NCI-H2081 (cell line): ENCODE measurements around the gene DPEP3.
"Not testable (repeated sequence)": the region's sequence is repeated elsewhere in the genome, so short reads cannot be mapped to it uniquely, and the experiment has no call there.

Experiments
- DNase-seq, 2 experiments: peaks; one replicate each; lab custom pipeline; 2025; lab: John Stamatoyannopoulos, UW

Gene DPEP3, protein sequence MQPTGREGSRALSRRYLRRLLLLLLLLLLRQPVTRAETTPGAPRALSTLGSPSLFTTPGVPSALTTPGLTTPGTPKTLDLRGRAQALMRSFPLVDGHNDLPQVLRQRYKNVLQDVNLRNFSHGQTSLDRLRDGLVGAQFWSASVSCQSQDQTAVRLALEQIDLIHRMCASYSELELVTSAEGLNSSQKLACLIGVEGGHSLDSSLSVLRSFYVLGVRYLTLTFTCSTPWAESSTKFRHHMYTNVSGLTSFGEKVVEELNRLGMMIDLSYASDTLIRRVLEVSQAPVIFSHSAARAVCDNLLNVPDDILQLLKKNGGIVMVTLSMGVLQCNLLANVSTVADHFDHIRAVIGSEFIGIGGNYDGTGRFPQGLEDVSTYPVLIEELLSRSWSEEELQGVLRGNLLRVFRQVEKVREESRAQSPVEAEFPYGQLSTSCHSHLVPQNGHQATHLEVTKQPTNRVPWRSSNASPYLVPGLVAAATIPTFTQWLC

DNA sequence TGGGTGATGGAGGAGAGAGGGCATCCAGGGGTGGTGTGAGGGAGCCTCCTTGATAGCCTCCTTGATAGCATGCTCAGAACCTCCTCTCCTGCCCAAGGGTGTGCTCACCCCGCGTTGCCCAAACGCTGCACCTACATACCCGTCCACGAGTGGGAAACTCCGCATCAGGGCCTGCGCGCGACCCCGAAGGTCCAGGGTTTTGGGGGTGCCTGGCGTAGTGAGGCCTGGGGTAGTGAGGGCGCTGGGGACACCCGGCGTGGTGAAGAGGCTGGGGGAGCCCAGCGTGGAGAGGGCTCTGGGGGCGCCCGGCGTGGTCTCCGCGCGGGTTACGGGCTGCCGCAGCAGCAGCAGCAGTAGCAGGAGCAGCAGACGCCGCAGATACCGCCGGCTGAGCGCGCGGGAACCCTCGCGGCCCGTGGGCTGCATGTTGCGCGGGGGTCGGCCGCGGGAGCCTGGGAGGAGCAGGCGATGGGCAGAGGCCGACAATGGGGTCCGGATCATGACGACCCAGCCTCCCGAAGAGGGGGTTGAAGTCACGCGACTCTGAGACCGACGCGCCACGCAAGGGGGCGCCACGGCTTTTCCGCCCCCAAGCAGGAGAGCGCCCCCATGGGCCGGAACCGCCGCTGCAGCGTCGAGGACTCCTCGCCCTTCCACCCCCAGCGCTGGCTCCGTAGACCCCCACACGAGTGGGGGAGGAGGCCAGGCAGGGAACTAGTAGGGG lies at the start of gene DPEP3:
DPEP3 (minus strand) TSS at position 545 of the 724 bp plus-strand sequence; CDS start at position 426, 119 bp downstream.
- no peak for DNase-seq

DNA sequence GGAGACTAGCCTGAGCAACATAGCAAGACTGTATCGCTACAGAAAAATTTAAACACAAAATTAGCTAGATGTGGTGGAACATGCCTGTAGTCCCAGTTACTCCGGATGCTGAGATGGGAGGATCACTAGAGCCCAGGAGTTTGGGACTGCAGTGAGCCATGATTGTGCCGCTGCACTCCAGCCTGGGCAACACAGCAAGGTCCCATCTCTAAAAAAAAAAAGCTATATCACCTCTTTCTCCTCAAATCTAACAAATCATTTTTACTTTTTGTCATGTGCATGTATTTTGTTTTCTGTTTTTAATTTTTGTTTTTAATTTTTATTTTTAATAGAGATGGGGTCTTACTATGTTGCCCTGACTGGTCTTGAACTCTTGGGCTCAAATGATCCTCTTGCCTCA lies 48.7 kb upstream of the DPEP3 start:
- no peak for DNase-seq

DNA sequence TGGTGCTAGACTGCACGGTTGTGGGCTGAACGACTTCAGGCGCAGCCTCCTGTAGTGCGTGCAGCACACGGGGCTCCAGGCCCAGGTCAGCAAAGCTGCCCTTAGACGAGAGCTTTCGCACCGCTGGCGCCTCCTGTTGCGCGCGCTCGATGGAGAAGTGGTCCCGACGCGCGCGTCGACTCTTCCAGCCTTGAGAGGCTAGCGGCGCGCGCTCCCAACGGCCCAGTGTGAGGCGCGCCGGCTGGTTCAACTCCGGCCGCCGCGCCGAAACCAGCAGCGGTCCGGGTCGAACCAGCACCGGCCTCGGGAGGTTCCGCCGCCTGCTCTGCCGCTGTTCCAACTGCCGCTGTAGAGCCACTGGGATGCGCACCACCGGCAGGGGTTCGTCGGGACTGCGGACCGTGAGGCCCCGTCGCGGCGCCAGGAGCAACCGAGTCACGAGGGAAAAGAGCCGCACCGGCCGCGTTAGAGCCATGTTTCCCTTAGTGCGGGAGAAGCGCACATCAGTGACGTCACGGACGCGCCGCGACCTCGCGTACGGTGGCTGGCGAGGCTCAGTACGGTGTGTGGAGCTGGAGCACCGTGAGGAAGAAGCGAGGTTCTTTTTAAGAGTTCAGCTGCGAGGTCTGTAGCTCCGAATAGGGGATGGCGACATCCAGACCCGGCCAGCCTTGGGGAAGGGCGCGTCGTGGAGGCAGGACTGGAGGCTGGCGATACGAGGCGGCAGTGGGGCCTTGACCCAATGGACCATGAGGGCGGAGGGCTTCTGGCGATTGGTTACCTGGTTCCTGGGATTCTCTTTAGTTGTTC lies 42.6 kb upstream of the DPEP3 start, which contains the start of the genes DDX28 and DUS2:
DDX28 (minus strand) TSS at position 505 of the 810 bp plus-strand sequence; CDS start at position 475, 30 bp downstream.
DUS2 (plus strand) TSS at position 557 of the 810 bp plus-strand sequence. CDS start 14,740 bp downstream, outside the sequence.
- DNase-seq: peak; percentile 60 to 84

DNA sequence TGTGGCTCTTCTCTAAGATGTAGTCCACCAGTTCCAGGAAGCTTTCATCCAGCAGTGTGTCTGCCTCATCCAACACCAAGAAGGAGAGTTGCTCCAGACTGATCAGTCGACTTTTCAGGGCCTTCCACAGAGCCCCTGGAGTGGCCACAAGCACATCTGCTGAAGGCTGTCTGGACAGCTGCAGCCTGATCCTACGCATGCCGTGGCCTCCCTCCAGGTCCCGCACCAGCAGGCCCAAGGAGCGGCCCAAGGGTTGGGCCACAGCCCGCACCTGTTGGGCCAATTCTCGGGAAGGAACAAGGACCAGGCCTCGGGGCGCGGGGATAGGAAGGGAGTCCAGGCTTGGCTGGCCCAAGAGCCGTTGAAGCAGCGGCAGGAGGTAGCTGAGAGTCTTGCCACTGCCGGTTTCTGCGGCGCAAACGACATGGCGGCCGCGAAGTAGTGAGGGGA lies 42.0 kb upstream of the DPEP3 start:
- DNase-seq: no peak

DNA sequence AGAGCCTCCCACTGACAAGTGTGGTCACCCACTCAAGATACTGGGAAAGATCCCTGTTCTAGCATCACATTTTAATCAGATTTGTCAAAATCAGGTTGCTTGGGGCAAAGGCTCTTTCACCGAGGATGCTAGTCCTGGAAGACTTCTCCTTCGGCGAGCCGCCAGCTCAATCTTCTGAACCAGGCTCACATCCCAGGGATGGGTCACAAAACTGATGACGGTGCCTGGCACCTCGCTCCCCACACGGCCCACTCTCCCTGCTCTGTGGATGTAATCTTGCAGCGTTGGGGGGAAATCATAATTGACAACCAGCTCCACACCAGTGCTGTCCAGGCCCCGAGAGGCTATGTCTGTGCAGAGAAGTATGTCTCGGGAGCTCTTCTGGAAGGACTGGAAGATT lies 41.2 kb upstream of the DPEP3 start:
- DNase-seq: no peak

DNA sequence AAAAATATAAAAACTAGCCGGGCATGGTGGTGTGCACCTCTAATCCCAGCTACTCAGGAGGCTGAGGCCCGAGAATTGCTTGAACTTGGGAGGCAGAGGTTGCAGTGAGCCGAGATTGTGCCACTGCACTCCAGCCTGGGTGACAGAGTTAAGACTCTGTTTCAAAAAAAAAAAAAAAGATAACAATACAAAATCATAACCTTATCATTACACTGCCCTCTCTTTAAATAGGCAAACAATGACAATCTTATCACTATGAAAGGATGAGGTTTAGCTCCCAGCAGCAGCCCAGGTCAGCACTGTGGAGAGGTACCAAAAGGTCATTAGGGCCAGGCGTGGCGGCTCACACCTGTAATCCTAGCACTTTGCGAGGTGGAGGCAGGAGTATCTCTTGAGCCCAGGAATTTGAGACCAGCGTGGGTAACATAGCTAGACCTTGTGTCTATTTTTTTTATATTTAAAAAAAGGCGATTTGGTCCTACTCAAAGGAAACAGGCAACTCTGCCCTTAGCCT lies 38.9 kb upstream of the DPEP3 start:
- no peak for DNase-seq

DNA sequence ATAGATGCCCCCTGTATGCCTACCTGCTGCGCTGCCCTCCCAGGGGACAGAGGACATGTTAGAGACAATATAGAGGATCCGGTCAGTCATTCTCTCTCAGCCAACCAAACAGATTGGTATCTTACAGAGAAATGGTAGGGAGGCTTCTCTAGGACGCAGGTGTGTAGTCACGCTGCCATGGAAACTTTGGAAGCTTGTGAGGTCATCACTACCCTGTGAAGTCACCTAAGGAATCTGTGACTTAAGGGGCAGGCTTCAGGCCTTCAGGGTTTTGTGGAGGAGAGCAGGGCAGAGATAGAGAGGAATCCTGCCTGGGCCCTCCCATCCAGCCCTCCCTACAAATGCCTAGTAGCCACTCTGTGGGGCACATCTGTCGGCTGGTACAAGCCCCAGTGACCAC lies 35.4 kb upstream of the DPEP3 start, which contains the start of gene DPEP2NB:
DPEP2NB (minus strand) TSS at position 231 of the 400 bp plus-strand sequence; CDS start at position 90, 141 bp downstream.
- no peak for DNase-seq

DNA sequence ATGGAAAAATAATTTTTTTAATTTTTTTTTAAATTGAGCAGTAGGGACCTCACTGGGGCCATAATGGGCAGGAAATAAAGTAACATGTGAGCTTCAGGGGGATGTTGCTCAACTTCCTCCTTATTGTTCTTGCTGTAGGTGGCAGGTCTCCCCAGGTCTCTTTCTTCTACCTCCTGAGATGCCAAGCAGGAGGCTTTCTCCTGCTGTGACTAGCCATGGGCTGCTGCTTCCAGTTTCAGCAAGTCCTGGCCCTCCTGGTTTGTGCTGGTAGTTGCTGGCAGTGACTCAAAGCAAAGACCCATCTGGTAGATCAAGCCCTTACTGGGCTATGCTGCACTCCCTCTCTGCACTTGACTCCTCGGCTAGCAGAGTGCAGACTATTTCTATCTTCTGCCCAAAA lies 33.1 kb upstream of the DPEP3 start:
- no peak for DNase-seq

DNA sequence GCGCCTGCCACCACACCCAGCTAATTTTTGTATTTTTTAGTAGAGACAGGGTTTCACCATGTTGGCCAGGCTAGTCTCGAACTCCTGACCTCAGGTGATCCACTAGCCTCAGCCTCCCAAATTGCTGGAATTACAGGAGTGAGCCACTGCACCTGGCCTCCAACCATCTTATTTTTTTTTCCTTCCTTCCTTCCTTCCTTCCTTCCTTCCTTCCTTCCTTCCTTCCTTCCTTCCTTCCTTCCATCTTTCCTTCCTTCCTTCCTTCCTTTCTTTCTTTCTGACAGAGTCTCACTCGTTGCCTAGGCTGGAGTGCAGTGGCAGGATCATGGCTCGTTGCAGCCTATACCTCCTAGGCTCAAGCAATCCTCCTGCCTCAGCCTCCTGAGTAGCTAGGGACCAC lies 29.6 kb upstream of the DPEP3 start:
- DNase-seq: not testable (repeated sequence)

DNA sequence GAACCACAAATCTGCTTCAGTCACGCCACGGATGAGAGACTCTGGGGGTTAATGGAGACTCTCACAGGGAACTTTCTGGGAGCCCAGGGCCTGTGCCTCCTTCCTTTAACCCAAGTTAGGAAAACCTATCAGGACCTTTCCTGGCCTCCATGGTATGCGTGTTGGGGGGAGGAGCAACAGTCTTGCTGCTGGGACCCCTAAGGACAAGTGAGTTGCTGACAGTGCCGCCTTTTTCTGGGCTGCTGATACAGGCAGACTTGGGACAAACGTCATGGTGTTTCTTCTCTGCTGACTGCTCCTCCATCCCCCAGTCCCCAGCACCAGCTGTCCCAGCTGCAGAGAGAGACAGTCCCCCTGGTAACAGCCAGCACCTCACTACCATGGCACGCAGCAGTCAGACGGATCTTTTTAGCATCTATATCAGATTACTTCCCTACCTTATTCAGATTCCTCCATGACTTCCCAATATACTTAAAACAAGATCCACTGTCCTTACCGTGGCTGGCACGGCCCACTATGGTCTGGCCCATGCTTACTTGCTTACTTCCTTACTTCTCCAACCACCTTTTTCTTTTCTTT lies 28.9 kb upstream of the DPEP3 start:
- DNase-seq: no peak

DNA sequence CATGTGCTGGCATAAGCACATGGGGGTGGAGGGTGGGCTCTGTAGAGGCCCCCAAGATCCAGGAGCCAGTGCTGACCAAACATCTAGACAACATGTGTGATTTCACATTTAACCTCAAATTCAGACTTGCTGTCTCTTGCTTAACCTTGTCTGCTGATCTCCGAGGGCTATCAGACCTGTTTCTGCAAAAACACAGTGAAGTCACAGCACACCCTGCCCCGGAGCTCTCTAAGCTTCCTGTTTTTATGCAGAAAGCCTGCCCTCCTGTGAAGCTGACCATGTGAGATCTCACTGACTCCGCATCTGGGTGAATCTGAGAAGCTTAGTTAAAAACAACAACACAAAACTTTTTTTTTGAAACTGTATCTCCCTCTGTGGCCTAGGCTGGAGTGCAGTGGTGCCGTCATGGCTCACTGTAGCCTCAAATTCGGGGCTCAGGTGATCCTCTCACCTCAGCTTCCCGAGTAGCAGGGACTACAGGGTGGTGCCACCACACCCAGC lies 25.5 kb upstream of the DPEP3 start:
- no peak for DNase-seq

DNA sequence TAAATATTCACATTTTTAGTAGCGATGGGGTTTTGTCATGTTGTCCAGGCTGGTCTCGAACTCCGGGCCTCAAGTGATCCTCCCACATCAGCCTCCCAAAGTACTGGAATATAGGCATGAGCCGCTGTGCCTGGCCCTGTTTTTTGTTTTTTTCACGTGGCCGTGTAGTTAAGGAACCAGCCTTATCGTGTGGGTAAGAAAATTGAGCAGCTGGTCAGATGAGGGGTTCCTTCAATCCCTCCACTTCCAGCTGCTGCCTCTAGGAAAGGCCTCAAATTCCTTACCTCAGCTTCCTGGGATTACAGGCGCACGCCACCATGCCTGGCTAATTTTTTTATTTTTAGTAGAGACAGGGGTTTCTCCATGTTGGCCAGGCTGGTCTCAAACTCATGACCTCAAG lies 24.9 kb upstream of the DPEP3 start:
- DNase-seq: no peak

DNA sequence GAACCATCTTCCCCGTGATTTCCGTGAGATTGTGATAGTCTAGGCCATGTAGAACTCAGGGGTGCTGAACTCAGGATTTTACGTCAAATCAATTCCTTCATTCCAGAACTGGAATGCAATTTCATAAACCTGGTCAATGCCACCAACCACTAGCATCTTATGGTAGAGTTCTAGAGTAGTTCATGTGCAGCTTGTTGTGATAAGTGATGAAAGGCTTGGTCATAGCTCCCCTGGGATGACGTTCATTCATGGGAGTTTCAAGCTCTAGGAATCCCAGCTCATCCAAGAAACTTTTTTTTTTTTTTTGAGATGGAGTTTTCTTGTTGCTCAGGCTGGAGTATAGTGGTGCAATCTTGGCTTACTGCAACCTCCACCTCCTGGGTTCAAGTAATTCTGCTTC lies 22.7 kb upstream of the DPEP3 start:
- no peak for DNase-seq

DNA sequence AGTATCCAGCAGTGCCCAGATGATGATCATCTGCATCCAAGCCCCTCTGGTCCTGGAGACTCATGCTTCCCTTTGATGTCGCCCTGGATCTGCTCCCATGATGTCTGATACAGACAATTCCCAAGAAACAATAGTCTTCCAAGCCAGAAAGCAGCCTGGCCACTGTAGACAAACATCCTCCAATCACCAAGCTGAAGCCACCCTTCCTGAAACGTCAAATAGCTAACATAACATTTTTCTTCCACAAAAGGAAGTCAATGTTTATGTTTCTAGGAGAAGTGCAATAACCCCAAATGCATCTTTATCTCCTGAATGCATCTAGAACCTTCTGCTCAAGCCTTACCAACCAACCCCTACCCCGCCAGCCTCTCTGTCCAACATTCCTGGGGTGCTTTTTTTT lies 20.2 kb upstream of the DPEP3 start:
- no peak for DNase-seq

DNA sequence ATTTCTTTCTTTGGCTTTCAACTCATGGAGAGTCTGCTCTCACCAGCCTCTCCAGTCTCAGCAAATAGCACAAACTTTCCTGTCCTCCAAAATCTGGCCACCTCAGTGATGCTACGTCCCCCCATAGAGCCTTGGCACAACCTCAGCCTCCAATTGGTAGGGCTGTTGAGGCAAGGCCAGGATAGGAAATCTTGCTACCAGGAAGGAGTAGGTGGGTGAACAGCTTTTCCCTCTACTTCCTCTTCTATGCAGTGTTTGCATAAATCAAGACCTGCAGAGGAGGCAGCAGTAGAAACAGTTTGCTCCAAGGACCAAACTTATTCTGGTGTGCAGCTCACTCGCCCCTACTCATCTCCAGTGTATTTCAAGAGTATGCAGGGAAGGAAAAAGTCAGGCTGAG lies 19.7 kb upstream of the DPEP3 start:
- no peak for DNase-seq

DNA sequence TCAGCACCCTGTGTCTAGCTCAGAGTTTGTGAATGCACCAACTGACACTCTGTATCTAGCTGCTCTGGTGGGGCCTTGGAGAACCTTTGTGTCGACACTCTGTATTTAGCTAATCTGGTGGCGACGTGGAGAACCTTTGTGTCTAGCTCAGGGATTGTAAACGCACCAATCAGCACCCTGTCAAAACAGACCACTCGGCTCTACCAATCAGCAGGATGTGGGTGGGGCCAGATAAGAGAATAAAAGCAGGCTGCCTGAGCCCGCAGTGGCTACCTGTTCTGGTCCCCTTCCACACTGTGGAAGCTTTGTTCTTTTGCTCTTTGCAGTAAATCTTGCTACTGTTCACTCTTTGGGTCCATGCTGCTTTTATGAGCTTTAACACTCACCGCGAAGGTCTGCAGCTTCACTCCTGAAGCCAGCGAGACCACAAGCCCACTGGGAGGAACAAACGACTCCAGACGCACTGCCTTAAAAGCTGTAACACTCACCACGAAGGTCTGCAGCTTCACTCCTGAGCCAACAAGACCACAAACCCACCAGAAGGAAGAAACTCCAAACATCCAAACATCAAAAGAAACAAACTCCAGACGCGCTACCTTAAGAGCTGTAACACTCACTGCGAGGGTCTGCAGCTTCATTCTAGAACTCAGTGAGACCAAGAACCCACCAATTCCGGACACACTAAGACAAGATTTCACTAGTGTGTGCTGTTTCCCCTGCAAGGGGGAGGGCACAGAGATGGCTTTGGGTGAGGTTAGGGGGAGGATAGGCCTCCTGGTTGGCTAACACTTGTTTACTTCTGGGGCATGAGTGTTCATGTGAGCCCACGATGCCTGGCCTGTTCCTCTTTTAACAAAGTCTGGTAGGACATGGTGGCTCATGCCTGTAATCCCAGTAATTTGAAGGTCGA lies 18.7 kb upstream of the DPEP3 start, which contains the start of gene DPEP2:
DPEP2 (minus strand) TSS at position 706 of the 910 bp plus-strand sequence. CDS start 6,272 bp downstream, outside the sequence.
- DNase-seq: not testable (repeated sequence)

DNA sequence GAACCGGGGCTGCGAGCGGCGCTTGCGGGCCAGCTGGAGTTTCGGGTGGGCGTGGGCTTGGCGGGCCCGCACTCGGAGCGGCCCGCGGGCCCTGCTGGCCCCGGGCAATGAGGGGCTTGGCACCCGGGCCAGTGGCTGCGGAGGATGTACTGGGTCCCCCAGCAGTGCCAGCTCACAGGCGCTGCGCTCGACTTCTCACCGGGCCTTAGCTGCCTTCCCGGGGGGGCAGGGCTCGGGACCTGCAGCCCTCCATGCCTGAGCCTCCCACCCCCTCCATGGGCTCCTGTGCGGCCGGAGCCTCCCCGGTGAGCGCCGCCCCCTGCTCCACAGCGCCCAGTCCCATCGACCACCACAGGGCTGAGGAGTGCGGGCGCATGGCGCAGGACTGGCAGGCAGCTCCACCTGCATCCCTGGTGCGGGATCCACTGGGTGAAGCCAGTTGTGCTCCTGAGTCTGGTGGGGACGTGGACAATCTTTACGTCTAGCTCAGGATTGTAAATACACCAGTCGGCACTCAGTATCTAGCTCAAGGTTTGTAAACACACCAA lies 18.0 kb upstream of the DPEP3 start:
- DNase-seq: not testable (repeated sequence)

DNA sequence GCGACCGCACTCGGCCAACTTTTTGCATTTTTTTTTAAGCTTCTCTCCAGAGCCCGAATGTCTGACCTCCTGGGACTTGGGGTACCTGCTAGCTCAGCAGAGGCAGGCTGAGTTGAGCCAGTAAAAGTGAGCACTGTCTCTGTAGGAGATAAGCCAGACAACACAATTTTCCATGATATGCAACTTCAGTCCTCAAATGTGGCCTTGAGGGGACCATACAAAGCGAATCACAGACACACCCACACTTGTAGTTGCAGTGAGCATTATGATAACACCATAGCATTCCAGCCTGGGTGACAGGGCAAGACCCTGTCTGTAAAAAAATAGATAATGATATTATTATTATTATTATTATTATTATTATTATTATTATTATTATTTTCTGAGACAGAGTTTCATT lies 16.4 kb upstream of the DPEP3 start:
- DNase-seq: no peak

DNA sequence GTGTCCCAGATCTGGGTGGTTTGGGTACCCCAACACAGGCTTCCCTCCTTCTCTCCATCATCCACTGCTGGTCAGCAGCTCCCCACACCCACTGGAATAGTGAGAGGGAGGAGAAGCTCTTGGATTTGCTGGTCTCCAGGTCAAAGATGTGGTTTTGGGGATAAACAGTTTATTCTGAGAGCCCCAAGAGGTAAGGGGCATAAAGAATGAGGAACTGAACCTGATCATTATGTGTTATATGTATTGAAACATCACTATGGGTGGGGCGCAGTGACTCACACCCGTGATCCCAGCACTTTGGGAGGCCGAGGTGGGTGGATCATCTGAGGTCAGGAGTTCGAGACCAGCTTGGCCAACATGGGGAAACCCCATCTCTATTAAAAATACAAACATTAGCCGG lies 15.1 kb upstream of the DPEP3 start:
- no peak for DNase-seq

DNA sequence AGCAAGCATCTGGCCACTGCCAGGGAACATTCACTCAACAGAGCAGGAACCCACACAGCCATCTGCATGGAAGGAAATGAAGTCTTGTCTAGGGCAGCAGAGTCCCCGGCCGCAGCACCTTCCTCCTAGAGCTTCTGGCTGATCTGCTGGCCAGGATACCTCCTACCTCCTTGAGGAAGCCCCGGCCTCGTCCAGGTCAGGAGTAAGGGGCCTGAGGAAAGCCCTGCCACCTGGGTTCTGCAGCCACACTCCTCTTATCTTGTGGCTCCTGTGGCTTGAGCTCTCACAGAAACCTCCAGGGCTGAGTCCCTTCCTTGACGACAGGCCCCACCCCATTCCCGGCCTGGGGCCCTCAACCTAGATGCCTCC lies 13.7 kb upstream of the DPEP3 start:
- not testable (repeated sequence) for DNase-seq
